GM12891 (cell line): ENCODE results near the gene TNFRSF6B.

Experiments used
- POLR2A ChIP-seq: IDR thresholded peaks from 2 replicates; pipeline ENCODE4 v1.6.1; 2011; ENCODE audit warnings: low read depth, low read length, control low read depth
- POLR2AphosphoS5 ChIP-seq: IDR thresholded peaks from 2 replicates; pipeline ENCODE4 v1.6.1; 2011; ENCODE audit warnings: low read depth, low read length, control low read depth
- SPI1 ChIP-seq: IDR thresholded peaks from 2 replicates; pipeline ENCODE4 v1.6.1; 2011; ENCODE audit warnings: low read depth, low read length, control low read depth
- TAF1 ChIP-seq: IDR thresholded peaks from 2 replicates; pipeline ENCODE4 v1.6.1; 2011; ENCODE audit warnings: low read depth, low read length, control low read depth

DNA sequence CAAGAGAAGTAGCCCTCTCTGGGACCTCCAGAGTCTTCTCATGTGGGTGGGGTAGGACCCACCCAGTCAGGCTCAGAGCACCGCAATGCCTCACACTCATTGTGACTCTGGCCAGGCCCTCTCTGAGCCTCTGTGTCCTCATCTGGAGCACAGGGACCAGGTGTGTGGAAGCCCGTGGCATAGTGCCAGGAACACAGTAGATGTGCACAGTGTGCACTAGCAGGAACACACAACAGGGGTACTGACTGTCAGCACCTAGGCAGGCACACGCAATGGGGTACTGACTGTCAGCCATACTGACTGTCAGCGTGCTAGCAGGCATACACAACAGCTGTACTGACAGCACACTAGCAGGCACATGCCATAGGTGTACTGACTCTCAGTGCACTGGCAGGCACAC lies 41.2 kb upstream of the TNFRSF6B start:
- TF ChIP-seq SPI1 (no peak), POLR2A (no peak), TAF1 (no peak), POLR2AphosphoS5 (no peak)
